GM19240 (cell line): Measurements from ENCODE around the gene ZNF613.
"Not testable (repeated sequence)": the region's sequence is repeated elsewhere in the genome, so short reads cannot be mapped to it uniquely, and the experiment has no call there.

Experiments used
- DNase-seq: peaks from one replicate; pipeline ENCODE4 v3.0.0; 2011; ENCODE audit warnings: low spot score; ENCODE audit not compliant: insufficient read length

Gene ZNF613

DNA sequence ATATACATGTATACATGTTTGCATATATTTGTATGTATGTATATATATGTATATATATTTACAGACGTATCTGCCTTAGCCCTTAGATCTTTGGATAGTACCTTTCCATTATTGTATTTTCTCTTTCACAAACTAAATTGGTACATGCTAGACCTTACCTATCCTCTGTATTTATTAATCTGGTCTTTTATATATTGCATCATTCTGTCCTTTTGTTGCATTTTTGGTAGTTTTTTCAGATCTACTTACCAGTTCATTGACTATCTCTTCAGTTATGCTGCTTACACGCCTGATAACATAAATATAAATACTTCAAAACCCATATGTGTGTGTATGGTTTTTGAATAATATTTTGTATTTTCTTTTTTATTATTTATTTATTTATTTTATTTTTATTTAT, 11.7 kb downstream of the ZNF613 start:
- no peak for DNase-seq

DNA sequence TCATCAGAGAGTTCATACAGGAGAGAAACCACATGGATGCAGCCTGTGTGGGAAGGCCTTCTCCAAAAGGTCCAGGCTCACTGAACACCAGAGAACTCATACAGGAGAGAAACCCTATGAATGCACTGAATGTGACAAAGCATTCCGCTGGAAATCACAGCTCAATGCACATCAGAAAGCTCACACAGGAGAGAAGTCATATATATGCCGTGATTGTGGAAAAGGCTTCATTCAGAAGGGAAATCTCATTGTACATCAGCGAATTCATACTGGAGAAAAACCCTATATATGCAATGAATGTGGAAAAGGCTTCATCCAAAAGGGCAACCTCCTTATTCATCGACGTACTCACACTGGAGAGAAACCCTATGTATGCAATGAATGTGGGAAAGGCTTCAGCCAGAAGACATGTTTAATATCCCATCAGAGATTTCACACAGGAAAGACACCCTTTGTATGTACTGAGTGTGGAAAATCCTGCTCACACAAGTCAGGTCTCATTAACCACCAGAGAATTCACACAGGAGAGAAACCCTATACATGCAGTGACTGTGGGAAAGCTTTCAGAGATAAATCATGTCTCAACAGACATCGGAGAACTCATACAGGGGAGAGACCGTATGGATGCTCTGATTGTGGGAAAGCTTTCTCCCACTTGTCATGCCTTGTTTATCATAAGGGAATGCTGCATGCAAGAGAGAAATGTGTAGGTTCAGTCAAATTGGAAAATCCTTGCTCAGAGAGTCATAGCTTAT, 17.7 kb downstream of the ZNF613 start:
- no peak for DNase-seq

DNA sequence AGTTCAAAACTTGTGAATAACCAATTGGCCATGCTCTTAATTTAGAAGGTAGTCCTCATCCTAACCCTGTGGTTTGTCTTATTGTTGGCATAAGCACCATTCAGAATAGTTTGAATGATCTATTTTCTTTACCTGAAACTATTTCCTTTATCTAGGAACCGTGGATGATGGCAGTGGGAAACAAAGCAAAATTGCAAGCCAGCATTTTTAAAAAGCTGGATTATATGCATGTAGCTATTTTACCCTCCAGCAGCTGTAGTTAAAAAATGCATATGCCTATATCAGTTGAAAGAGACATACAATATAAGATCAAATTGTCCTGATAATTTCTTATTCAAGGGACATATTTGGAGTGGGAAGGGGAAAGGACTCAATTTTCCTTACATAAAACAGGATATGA, 19.3 kb downstream of the ZNF613 start:
- DNase-seq = no peak

DNA sequence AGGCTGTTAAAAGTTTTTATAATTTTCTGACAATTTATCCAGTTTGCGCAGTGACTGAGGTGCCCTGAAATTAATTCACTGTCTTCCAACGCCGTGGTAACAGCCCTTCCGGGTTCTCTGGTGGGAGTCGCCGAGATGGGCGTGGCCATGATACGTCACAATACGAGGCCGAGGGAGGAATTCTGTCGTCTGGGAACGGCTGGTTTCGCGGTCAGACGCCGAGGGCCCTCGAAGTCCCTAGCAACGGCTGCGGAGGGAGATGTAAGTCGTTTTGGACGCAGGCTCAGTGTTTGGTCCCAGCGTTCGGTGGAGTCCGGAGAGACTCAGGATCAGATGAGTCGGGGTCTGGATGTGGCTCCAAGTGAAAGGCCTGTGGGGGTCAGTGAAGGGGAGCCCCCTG, 21.7 kb downstream of the ZNF613 start:
- no peak for DNase-seq

DNA sequence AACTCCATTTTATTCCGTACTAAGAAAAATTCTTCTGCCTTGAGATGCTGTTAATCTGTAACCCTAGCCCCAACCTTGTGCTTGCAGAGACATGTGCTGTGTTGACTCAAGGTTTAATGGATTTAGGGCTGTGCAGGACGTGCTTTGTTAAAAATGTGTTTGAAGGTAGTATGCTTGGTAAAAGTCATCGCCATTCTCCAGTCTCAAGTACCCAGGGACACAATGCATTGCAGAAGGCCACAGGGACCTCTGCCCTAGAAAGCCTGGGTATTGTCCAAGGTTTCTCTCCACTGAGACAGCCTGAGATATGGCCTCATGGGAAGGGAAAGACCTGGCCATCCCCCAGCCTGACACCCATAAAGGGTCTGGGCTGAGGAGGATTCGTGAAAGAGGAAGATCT, 30.6 kb downstream of the ZNF613 start:
- not testable (repeated sequence) for DNase-seq

DNA sequence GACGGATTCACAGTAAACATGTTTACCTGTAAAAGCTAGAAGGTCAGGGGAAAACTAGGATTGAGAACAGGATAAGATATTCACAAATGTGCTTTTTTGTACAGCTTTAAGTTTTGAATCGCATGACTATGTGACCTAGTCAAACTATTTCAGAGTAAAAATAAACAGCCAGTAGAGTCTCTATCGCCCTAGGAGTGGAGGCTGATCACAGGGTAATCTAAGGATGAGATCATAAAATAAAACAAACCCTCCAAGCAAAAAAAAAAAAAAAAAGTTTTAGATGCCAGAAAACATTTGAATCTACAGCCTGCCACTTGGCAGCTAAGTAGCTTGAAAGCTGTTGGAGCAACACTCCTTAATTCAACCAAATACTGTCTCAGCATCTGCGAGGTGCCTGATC, 32.5 kb downstream of the ZNF613 start:
- no peak for DNase-seq

DNA sequence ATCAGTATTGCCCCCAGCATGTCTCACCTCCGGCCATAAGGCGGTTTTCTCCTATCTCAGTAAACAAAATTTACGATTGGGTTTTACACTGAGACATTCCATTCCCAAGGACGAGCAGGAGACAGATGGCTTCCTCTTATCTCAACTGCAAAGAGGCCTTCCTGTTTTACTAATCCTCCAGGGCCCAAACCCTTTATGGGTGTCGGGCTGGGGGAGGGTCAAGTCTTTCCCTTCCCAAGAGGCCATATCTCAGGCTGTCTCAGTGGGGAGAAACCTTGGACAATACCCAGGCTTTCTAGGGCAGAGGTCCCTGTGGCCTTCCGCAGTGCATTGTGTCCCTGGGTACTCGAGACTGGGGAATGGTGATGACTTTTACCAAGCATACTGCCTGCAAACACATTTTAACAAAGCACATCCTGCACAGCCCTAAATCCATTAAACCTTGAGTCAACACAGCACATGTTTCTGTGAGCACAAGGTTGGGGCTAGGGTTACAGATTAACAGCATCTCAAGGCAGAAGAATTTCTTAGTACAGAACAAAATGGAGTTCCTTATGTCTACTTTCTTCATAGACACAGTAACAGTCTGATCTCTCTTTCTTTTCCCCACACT, 33.5 kb downstream of the ZNF613 start:
- not testable (repeated sequence) for DNase-seq

DNA sequence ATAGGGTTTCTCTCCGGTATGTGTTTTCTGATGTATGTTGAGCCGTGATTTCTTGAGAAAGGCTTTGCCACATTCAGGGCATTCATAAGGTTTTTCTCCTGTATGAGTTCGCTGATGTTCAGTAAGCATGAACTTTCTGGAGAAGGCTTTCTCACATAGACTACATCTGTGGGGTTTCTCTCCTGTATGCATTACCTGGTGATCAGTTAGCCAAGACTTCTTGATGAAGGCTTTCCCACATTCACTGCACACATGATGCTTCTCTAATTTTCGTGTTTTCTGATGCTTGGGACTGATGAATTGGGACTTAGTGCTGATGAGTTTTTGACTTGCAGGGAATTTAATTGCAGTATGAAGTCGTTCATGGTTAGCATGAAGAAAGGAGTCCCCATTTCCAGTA, 38.3 kb downstream of the ZNF613 start:
- DNase-seq = no peak

DNA sequence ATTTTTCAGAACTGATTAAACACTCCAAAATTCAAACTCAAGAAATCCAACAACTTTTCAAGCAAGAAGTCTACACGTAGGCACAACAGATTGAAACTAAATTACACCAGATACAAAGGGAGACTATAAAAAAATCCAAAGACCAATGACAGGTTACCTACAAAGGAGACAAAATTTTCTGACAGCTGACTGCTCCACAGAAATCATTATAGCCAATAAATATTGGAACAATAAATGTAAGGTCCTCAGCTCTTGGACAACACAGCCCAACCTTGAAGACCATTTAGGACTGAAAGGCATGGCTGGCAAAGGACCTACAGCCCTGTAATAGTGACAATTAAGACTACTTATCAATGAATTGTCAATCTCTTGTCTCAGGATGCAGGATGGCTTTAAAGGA, 43.4 kb downstream of the ZNF613 start:
- no peak for DNase-seq

DNA sequence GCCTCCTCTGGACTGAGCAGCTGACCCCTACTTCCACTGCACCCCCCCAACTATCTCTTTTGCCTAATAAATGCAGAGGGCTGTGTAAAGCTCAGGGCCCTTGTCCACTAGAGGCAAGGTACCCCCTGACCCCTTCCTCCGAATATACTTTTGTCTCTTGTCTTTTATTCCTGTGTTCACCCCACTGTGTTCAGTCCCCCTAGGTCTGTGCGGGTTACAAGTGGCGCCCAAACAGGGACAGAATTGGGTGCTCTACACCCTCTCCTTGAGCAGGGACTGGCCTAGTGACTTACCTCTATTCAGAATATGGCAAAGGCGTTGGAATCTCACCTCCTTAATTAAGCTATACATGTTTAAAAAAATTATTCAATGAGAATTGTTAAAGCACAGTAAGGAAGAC, 44.4 kb downstream of the ZNF613 start:
- DNase-seq = no peak

DNA sequence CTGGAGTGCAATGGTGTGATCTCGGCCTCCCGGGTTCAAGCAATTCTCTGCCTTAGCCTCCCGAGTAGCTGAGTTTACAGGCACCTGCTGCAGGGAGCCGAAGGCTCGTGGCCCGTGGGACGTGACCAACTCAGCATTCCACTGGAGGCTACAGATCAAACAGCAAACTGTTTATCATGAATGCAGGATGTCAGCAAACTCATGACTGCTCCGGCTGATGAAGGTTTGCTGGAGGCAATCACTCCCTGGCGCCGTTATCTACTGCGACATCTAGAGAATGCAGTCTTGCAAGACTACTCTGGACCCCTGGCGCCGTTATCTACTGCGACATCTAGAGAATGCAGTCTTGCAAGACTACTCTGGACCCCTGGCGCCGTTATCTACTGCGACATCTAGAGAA, 48.5 kb downstream of the ZNF613 start:
- not testable (repeated sequence) for DNase-seq

DNA sequence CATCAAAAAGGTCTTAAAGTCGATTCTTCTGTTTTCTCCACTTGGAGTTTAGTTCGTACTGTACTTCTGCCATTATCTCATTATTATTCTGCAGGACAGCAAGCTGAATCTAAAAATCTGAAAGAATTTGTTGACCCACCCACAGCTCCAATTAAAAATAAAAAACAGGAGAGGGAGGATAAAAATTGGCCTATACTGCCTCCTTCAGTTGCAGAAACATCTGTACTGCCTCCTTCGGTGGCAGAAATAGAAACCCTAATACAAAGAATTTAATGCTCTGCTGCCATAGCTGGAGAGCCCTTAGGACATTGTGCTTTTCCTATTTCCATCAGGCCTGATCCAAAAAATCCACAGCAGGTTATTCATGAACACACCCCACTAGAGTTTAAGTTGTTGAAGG, 49.6 kb downstream of the ZNF613 start:
- no peak for DNase-seq

DNA sequence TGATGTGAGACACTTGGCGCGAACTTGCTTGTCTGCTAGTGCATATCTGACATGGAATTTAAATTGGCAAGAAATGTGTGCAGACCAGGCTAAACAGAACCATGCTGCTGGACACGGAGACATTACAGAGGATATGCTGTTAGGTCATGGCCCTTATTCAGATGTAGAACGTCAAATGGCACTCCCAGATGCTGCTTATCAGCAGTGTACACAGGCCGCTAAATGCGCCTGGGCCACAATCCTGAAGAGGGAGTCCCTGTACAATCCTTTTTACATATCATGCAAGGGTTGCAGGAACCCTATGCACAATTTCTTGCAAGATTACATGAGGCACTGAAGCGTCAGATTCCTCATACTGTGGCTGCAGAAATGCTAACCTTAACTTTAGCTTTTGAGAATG, 50.1 kb downstream of the ZNF613 start:
- no peak for DNase-seq

DNA sequence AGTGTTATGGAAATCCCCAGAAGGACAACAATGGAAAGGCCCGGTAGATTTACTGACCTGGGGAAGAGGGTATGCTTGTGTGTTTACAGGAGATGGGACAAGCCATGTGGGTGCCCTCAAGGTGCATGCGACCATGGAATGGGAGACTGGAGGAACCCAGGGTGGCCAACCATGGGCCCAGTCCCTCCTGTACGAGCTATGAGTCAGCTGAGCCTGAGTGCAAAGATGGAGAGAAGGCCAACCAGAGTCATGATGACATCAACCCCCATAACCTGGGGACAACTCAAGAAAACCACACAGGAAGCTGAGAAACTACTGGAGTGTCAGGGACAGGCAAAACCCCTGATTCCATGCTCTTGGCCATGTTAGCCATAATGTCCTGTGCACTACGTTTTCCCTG, 51.6 kb downstream of the ZNF613 start:
- no peak for DNase-seq

DNA sequence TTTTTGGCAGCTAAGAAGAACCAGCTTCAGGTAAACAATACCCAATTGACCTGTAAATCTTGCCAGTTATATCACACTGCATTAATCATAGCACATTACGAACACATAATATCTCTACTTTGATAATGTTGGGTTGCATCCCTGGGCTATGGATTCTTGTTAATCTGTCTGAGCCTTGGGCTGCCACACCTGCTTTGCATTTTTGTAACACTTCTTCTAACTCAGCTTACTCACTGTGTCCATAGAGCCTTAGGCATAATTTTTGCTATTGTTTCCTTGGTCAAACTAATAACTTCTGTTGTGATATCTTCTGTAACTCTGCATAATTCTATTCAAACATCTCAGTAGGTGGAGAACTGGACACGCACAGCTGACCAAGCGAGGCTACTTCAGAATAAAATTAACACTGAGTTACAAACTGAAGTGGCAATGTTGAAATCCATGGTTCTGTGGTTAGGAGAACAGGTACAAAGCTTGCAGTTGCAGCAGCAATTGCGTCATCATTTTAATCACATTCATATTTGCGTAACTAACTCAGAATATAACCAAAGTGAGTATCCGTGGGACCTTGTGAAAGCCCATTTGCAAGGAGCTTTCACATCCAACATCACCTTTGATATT, 53.0 kb downstream of the ZNF613 start:
- no peak for DNase-seq

DNA sequence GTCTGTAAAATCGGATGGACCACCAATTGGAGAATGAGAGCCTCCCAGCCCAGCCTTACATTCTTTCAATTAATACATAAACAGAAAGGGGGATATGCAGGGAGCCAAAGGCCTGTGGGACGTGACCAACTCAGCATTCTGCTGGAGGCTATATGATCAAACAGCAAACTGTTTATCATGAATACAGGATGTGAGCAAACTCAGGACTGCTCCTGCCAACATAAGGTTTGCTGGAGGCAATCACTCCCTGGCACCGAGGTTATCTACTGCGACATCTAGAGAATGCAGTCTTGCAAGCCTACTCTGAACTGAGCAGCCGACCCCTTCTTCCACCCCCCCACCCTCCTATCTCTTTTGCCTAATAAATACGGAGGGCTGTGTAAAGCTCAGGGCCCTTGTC, 53.7 kb downstream of the ZNF613 start:
- DNase-seq = not testable (repeated sequence)

DNA sequence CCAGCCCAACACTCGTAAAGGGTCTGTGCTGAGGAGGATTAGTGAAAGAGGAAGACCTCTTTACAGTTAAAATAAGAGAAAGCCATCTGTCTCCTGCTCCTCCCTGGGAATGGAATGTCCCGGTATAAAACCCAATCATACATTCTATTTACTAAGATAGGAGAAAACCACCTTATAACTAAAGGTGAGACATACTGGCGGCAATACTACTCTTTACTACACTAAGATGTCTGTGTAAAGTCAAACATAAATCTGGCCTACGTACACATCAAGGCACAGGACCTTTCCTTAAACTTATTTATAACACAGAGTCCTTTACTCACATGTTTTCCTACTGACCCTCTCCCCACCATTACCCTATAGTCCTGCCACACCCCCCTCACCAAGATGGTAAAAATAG, 56.1 kb downstream of the ZNF613 start:
- no peak for DNase-seq

DNA sequence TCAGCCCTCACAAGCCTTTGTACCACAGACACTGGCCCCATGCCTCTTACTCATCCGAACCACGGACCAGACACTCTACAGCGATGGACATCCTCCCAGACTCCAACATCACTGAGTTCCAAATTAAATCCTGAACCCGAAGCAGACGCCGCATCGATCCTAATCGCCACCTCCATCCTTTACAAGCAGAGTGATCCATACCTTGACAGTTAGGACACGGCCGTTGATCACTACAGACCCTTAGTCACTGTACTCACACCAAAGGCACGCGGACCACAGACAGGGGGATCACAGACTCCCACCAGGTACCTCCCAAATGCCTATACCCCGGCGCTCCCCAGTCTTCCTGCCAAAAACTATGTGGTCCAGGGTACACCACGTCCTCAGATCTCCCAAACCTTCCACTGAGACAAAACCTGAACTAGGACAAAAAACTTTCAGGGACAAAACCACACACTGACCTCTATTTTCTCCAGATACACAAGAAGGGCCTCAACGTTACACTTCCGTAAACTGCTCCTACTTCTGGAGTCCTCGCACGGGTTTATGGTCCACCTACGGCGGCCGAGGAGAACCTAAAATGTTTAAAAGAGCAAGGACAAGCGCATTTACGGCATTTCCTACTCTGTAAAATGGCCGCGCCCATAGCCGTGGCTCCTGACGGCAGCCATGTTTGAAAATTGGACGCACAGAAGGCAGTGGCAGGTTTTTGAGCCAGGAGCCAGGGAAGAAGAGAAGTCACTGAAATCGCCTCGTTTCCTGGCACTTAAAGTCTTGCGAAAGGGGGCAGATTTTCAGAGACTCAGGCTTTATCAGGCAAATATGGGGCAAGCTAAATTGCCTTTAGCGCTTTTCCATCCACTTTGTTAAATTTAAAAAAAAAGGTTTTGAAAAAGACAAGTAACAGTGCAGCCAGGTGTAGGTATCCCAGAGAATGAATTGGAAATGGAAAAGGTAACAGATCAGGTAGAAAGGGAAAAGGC, 59.3 kb downstream of the ZNF613 start, which contains the start of gene ZNF350:
TSS of gene ZNF350 (minus strand) at position 532 of the 983 bp plus-strand sequence. CDS start 12,480 bp downstream, outside the sequence.
- DNase-seq = peak; percentile 49

DNA sequence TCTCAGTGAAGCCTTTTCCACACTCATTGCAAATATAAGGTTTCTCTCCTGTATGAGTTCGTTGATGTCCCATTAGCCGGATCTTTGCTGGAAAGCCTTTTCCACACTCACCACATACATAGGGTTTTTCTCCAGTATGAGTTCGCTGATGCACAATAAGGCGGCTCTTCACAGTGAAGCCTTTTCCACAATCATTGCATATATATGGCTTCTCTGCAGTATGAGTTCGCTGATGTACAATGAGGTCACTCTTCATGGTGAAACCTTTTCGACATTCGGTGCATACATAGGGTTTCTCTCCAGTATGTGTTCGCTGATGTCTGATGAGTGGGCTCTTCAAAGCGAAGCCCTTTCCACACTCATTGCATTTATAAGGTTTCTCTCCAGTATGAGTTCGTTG, 66.2 kb downstream of the ZNF613 start:
- no peak for DNase-seq

DNA sequence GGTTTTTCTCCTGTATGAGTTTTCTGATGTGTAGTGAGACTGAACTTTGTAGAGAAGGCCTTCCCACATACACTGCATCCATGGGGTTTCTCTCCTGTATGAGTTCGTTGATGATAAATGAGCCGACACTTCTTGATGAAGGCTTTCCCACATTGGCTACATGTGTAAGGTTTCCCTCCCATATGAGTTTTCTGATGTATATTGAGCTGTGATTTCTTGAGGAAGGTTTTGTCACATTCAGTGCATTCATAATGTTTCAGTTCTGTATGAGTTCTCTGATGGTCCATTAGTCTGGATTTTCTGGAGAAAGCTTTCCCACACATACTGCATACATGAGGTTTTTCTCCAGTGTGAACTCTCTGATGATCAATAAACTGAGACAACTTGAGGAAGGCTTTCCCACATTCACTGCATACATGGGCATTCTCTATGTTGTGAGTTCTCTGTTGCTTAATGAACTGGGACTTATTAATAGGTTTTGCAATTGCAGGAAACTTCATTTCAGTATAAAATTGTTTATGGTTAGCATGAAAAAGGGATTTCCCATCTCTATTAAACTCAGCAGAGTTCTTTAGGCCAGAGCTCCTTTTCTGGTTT, 66.9 kb downstream of the ZNF613 start:
- DNase-seq = no peak
